GM19239 (cell line): ENCODE data around the gene INPP4A.
A peak's percentile ranks its signal among the peaks of the same experiment; 100 is the strongest.

Experiments
- DNase-seq: peaks from one replicate; pipeline ENCODE4 v3.0.0; 2011; ENCODE audit warnings: low spot score; ENCODE audit not compliant: insufficient read length
- FAIRE-seq: peaks from 2 replicates; lab custom pipeline; 2011; peaks lifted over from hg19 to GRCh38; lab: Jason Lieb, UNC

INPP4A gene

DNA sequence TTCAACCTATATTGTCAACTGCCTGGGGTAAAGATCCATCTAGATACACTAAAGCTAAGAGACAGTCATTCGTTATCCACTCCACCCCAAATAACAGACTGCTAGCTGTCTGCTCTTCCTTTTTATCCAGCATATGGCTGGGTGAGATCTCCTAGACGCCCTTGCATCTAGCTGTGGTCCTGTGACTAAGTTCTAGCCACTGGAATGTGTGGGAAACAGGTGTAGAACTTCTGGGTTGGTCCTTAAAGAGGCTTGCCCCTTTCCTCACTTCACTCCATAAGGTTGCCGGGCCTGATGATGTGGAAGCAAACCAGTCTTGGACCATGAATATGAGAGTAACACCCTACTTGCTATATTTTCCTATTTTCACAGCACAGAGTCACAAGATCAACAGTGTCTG is 160.4 kb downstream of the INPP4A start:
- no peak for FAIRE-seq
- DNase-seq: no peak

DNA sequence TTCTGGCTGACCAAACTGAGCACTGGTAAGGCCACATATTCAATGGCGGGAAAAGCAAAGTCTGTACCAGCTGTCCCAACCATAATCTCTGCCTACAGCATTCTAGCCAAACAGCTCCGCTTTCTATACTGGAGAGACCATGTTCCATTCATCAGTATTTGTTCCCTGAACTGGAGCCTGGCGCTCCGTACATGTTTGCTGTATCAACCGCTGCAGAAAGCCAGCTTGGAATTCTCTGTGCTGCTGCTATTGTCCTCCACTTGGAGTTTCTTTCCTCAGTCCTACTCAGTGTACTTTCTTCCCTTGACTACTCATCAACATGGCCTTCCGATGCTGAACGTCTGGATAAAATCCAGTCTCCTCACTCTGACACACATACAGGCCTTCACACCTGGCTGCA is 161.8 kb downstream of the INPP4A start:
- no peak for FAIRE-seq

DNA sequence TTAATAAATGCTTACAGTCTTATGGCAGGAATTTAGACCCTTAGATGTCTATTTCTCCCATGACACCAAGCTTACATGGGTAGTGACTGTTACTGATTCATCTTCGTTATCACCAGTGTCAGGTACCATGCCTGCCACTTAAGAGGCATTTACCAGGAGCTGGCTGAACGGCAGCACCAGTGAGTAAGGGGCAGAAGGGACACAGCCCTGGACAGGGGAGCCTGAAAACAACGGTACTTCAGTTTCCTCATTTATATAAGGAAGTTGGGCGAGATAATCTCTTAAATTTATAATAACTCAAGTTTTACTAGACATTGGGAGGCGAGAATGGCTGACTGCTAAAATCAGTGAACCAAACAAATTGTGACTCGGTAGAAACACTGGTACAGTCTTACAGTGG is 162.4 kb downstream of the INPP4A start:
- DNase-seq (no peak), FAIRE-seq (no peak)

More for the DNA sequence above, 161.8 kb downstream of the INPP4A start:
- no peak for DNase-seq

DNA sequence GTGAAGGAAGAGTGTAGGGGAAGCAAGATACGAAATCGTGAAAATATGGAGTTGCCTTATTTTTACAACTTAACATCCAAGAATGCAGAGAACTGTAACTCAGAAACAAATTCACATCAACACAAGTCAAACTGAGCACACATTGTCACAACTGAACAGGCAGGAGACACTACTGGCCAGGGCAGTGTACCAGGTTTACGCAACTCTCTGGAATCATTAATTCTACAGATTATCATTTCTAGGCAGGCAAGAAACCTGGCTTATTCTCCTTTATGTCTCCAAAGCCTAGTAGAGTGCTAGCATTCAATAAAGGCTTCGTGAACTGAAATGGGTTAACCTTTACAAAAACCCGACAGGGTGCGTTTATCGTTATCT is 163.1 kb downstream of the INPP4A start:
- FAIRE-seq (no peak), DNase-seq (no peak)

DNA sequence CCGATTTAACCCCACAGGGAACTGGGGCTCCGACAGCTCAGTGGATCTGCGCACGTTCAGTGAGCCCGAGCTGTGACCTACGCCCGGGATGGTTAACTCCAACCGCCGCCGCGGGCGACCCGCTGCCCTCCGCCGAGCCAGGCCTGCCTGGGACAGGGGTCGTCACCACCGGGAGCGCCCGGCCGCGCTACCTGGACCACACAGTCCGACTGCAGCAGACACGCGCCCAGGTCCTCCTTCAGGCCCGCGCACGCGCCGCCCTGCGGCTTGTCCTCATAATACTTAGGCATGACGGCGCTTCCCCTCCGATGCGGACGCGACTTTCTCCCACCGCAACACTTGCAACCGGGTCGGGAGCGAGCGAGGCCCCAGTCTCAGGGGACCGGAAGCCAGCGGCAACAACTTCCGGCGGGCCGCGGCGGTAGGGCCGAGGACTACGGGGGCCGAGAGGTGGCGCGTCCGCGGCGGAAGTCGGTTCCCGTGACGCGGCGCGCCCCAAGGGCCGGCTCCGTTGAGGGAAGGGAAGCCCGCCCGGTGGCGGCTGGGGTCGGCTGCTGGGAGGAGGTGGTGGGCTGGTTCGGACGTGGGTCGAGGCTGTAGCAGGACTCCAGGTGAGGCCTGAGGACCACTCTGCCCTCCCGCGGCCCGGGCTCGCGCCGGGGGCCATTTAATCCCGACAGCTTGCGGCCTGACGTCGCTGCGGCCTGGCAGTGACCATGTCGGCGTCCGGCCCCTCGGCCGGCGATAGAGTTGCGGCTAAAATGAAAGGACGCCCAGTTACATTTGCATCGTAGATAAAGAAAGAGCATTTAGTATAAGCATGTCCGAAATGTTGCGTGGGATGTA is 163.7 kb downstream of the INPP4A start, which contains the start of the genes COA5 and UNC50:
Gene COA5 (minus strand): TSS at position 397 of the 846 bp plus-strand sequence. CDS start 107 bp downstream, at position 290.
Gene UNC50 (plus strand): TSS at position 474 of the 846 bp plus-strand sequence. CDS start 1,171 bp downstream, outside the sequence.
- FAIRE-seq (peak; percentile 77), DNase-seq (peak; percentile 92)

DNA sequence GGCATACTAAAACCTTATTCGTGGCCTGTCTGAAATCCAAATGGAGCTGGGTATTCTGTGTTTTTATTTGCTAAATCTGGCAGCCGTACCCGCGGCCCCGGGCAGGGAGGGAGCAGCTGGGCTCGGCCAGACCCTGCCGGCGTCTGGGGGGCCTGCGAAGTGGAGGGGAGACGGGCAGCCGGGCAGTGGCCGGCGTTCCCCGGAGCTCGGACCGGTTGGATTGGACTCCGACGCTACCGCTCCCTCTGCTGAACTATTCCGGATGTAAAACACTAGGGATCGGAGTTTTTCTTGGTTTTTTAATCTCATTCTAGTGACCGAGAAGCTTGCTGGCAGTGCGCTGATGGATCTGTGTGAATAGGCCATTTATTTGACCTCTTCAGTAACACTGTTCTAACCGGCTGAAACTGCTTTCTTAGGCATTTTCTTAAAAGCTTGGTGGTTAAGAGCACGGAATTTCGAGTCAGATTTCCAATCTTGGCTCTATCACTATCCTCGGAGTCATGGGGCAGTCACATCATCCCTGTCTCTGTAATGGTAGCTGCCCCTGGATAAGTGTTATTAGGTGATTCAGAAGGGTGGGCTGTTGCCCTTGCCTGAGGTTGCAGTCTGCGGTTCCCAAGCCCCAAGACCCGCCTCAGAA is 164.4 kb downstream of the INPP4A start:
- DNase-seq (no peak), FAIRE-seq (no peak)

DNA sequence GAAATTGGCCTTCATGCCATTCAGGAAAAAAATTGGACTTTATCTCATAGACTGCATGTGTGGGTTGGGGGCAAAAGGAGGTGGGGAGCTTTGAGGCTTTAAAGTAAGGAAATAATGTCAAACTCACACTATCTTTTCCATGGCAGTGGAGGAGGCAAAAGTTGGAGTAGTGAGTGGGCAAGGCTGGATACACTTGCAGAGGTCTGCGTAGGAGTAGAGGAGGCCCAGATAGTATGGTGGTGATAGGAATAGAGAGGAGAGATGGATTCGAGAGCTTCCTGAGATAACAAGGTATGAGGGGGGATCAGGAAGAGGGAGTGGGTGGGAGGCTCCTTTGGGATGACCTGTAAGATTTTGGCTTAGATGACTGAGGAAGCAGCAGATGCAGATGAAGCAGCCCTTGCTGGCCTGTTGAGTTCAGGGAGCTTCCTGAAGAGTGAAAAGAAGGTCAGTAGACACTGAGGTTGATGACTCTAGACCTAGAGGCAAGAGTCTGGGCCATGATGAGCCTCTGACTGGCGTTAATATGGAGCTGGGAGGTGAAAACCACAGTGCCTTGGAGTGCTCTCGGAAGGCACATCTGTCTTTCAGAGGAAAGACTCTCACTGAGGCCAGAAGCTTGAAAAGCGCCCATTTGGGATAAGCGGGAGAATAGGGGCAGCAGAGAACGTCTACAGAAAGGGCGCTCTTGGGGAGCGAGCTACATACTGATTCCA is 169.5 kb downstream of the INPP4A start:
- FAIRE-seq (no peak), DNase-seq (no peak)

DNA sequence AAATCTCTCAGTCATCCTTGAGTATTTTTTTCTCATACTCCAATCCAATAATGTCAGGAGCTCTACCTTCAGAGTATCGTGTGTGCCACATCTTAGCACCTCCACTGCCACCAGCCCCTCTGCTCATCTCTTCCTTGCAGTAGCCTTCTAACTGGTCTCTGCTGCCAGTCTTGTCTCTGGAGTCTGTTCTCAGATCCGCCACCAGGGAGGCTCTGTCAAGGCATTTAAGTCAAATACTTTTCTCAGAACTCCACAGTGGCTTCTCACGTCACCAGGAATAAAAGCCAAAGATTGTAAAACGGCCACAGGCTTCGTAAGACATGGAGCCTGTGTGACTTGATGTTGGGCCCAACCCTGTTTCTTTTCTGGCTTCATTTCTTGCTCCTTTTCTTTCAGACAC is 170.8 kb downstream of the INPP4A start:
- FAIRE-seq (no peak), DNase-seq (no peak)

DNA sequence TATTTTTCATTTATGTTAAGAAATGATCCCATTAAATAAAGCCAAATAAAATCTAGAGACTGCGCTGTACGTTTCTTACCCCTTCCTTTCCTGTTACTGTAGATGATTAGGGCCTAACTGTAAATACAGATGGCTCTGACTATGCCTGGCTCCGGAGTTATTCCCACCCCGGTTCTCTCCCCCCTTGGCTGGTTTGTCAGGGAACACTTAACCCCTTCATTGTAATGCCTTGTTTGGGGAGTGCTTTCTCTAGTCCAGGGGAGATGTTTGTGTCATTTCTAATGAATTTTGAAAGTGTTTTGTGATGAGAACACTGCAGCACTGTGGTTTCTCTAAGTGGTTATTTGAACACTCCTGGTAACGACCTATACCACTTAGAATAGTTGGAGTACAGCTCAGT is 172.5 kb downstream of the INPP4A start:
- FAIRE-seq: no peak

DNA sequence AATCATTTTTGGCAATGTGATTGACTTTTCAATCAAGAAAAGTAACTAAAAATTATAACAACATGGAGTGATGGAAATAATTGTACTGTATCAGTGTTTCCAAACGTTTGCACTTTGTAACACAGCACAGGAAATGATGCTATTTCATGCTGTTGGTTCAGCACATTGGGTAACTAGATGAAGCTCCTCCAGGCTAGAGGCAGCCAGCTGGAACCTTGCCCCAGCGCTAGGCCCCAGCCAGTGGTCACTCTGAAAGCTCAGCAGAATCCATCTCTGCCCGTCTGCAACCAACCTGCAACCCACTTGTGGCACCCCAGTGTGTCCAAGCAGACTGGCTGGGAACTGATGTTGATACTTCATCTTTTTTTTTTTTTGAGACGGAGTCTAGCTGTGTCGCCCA is 179.0 kb downstream of the INPP4A start:
- FAIRE-seq (no peak), DNase-seq (no peak)

More for the DNA sequence above, 172.5 kb downstream of the INPP4A start:
- DNase-seq: no peak

DNA sequence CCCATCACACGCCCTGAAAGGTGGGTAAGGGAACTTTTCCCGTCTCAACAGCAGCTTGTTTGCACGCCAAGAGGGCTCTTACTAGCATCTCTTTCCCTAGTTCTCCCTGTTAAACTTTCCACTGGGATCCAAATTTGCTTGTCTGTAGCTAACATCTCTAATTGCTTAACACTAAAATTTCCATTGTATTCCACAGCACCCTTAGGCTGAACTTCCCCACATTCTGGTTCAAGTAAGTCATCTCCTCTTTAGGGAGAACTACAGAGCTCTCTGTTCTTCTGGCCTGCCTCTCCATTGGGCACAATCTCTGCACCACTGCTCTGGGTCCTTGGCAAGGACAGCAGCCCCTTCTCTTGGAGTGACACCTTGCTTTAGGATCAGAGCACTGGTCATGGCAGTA is 187.7 kb downstream of the INPP4A start:
- FAIRE-seq (no peak), DNase-seq (no peak)

DNA sequence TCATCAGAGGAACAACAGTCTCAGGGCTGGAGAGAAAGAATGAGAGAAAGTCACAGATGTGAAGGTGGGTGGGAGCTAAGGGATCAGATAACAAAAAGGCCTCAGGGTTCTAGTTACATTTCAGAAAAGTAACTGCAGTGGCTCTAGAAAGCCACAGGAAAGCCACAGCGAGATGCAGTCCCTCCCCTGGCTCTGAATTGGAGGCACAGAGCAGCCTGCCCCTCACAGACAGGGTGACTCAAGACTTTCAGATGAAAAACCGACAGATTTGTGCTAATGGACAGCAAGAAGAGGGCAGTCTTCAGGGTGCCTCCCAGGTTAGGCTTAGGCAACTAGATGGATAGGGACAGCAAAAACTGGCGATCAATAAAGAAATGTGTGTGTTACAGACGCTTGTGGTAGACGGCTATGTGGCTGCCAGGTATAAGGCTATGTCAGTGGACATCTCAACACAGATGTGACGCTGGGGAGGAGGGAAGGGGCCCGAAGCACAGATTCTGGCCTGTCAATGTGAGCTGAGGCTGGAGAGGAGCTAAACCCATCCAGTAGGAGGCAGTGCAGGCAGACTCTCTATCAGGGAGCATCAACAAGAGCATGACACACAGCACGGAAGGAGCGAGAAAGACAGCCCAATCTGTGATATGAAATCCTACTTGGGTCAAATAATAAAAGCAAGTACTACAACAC is 189.9 kb downstream of the INPP4A start:
- FAIRE-seq: no peak
- no peak for DNase-seq

DNA sequence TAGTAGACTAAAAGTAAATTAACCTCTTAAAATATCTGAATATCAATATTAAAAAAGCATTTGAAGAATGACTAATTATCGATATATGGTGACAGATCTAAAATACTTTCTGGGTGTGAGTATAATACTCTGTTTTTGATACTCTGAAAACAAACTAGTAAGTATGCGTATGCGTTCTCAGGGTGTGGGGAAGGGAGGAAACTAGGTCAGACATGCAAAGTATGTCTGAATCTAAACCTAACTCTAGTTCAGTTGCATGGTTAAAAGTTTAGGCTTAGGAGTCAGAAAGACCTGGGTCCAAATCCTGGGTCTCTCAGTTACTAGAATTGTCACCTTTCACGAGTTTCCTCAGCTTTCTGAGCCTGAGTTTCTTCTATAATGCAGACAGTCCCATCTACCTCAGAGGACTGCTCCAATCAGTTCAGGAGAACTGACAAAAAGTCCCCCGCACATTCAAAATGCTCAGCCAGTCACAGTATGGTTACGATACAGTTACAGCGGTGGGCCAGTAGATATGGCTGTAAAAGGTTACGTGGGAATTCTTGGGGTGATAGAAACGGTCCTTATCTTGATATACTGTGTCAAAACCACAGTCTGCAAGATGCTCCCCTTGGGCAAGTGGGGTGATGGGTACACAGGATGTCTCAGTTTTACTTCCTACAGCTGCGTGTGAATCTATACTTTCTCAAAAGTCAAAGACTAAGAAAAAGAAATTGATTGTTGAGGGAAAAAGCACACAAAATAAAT is 192.9 kb downstream of the INPP4A start:
- FAIRE-seq: peak; percentile 35
- DNase-seq: no peak

DNA sequence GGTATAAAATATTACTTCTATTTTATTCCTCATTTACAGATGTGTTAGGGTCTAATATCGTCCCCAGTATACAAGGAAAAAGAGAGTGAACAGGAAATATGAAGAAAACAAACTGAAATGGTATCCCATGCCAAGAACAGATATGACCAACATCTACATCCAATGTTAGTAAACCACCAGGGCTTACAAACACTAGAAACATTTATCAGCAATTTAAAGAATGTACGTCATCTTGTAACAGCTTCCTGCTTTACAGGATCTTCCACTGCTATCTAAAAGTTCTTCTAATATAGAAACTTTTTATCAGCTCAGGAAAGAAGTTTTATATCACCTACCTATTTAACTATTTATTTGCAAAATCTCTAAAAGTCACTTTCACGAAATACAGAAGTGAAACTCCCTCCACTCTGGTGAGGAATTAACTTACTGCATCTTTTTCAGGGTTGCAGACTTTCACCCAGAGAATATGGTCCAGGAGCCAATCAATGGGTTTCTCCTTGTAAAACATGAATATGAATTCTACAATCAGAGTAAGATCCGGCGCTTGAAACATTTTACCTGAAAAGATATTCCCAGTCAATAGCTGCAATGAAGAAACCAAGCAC is 198.9 kb downstream of the INPP4A start:
- FAIRE-seq (peak; percentile 35), DNase-seq (no peak)
